ENCODE results near the gene FKBP3.

- no peak for TF ChIP-seq CTCF (conservative IDR thresholded peaks at IDR 0.05; ENCODE audit: low read depth in 2 of 2)
- no peak for TF ChIP-seq POLR2AphosphoS5 (IDR thresholded peaks at IDR 0.05; ENCODE audit: low read depth)
- no peak for TF ChIP-seq EZH2 (IDR thresholded peaks at IDR 0.05; ENCODE audit: low read depth, unreplicated experiment)
- TF ChIP-seq EZH2phosphoT487 (IDR thresholded peaks at IDR 0.05; ENCODE audit: unreplicated experiment), result no peak
- TF ChIP-seq, protein P1, sequence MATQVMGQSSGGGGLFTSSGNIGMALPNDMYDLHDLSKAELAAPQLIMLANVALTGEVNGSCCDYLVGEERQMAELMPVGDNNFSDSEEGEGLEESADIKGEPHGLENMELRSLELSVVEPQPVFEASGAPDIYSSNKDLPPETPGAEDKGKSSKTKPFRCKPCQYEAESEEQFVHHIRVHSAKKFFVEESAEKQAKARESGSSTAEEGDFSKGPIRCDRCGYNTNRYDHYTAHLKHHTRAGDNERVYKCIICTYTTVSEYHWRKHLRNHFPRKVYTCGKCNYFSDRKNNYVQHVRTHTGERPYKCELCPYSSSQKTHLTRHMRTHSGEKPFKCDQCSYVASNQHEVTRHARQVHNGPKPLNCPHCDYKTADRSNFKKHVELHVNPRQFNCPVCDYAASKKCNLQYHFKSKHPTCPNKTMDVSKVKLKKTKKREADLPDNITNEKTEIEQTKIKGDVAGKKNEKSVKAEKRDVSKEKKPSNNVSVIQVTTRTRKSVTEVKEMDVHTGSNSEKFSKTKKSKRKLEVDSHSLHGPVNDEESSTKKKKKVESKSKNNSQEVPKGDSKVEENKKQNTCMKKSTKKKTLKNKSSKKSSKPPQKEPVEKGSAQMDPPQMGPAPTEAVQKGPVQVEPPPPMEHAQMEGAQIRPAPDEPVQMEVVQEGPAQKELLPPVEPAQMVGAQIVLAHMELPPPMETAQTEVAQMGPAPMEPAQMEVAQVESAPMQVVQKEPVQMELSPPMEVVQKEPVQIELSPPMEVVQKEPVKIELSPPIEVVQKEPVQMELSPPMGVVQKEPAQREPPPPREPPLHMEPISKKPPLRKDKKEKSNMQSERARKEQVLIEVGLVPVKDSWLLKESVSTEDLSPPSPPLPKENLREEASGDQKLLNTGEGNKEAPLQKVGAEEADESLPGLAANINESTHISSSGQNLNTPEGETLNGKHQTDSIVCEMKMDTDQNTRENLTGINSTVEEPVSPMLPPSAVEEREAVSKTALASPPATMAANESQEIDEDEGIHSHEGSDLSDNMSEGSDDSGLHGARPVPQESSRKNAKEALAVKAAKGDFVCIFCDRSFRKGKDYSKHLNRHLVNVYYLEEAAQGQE (IDR thresholded peaks at IDR 0.05; ENCODE audit: unreplicated experiment), result no peak
- TF ChIP-seq NANOG (IDR thresholded peaks at IDR 0.05; ENCODE audit: borderline replicate concordance), result no peak
- TF ChIP-seq JUNB (IDR thresholded peaks at IDR 0.05; ENCODE audit: unreplicated experiment), result no peak
These were observed 44.5 kb downstream of the FKBP3 start for GRCh38 chr14:45089813-45090212.
